ENCODE results near the gene WWOX. TPM values are rescaled to one million over a fixed set of nuclear protein-coding genes. Genes with fewer than 3 reads are reported as not detected.

The WWOX gene
- total RNA-seq, 6 donors from 2014 or later = 18.7 to 167 (median 31.0) TPM

- no peak overlapping the region for H3K27ac ChIP-seq
- DNase-seq (no peak), ATAC-seq (ENCODE audit: low FRiP score in 2 of 2) (no peak)
- 77 to 81% methylated on average over 12 of the region's 12 CpGs for WGBS, 2 donors
- no peaks in the 10 kb centered on the region for H3K27me3 ChIP-seq
- no peaks in the 10 kb centered on the region for H3K9me3 ChIP-seq
- TF ChIP-seq CTCF (IDR thresholded peaks at IDR 0.05) (no peak), POLR2A (IDR thresholded peaks at IDR 0.05) (no peak), EP300 (IDR thresholded peaks at IDR 0.05) (no peak), POLR2AphosphoS5 (IDR thresholded peaks at IDR 0.05) (no peak)
- no peaks in the 10 kb centered on the region for H3K36me3 ChIP-seq
- H3K4me1 ChIP-seq = no peaks in the 10 kb centered on the region
- no peak overlapping the region for H3K4me3 ChIP-seq
These were observed 264.5 kb downstream of the WWOX start for GRCh38 chr16:78363843-78364555.

- Histone ChIP-seq H3K4me1 (no peaks in the 10 kb centered on the region), H3K36me3 (no peaks in the 10 kb centered on the region), H3K4me3 (no peak overlapping the region), H3K27ac (no peak overlapping the region), H3K27me3 (no peaks in the 10 kb centered on the region), H3K9me3 (no peaks in the 10 kb centered on the region)
- TF ChIP-seq POLR2AphosphoS5 (IDR thresholded peaks at IDR 0.05) (no peak), POLR2A (IDR thresholded peaks at IDR 0.05) (no peak), EP300 (IDR thresholded peaks at IDR 0.05) (no peak), CTCF (IDR thresholded peaks at IDR 0.05) (no peak)
- ATAC-seq (ENCODE audit: low FRiP score in 2 of 2) (no peak), DNase-seq (no peak)
- 35 to 37% methylated on average over 3 of the region's 3 CpGs for WGBS, 2 donors
These were observed 265.1 kb downstream of the WWOX start for GRCh38 chr16:78364556-78364880.

- DNase-seq = no peak
- no peak for ATAC-seq (ENCODE audit: low FRiP score in 2 of 2)
- Histone ChIP-seq H3K4me1 (no peaks in the 10 kb centered on the region), H3K27me3 (no peaks in the 10 kb centered on the region), H3K36me3 (no peaks in the 10 kb centered on the region), H3K9me3 (no peaks in the 10 kb centered on the region), H3K4me3 (no peak overlapping the region), H3K27ac (no peak overlapping the region)
- 60 to 73% methylated on average over 2 of the region's 2 CpGs for WGBS, 2 donors
- TF ChIP-seq POLR2A (IDR thresholded peaks at IDR 0.05) (no peak), CTCF (IDR thresholded peaks at IDR 0.05) (no peak), POLR2AphosphoS5 (IDR thresholded peaks at IDR 0.05) (no peak)
These were observed 265.9 kb downstream of the WWOX start for GRCh38 chr16:78365366-78365765.

- no peak for TF ChIP-seq EP300 (IDR thresholded peaks at IDR 0.05)
- TF ChIP-seq POLR2A (IDR thresholded peaks at IDR 0.05) = no peak
- no peak for TF ChIP-seq POLR2AphosphoS5 (IDR thresholded peaks at IDR 0.05)
- TF ChIP-seq CTCF (IDR thresholded peaks at IDR 0.05) = no peak
- H3K9me3 ChIP-seq = peaks cover 0 to 4% (median 0%) of the 10 kb centered on the region in 4 donors
- no peak overlapping the region for H3K4me3 ChIP-seq
- WGBS, 2 donors = 73 to 77% methylated on average over 10 of the region's 10 CpGs
- DNase-seq (no peak), ATAC-seq (ENCODE audit: low FRiP score in 2 of 2) (no peak)
- H3K27me3 ChIP-seq = no peaks in the 10 kb centered on the region
- no peaks in the 10 kb centered on the region for H3K4me1 ChIP-seq
- H3K36me3 ChIP-seq = no peaks in the 10 kb centered on the region
- no peak overlapping the region for H3K27ac ChIP-seq
These were observed 269.0 kb downstream of the WWOX start for GRCh38 chr16:78368121-78369102.
